C1 segment of cervical spinal cord (tissue), 14 donors: ENCODE data around the gene ACBD4.

Source experiments
- DNase-seq, 14 donors: peaks; one replicate each; lab custom pipeline; 2025; lab: John Stamatoyannopoulos, UW

ACBD4 gene

DNA sequence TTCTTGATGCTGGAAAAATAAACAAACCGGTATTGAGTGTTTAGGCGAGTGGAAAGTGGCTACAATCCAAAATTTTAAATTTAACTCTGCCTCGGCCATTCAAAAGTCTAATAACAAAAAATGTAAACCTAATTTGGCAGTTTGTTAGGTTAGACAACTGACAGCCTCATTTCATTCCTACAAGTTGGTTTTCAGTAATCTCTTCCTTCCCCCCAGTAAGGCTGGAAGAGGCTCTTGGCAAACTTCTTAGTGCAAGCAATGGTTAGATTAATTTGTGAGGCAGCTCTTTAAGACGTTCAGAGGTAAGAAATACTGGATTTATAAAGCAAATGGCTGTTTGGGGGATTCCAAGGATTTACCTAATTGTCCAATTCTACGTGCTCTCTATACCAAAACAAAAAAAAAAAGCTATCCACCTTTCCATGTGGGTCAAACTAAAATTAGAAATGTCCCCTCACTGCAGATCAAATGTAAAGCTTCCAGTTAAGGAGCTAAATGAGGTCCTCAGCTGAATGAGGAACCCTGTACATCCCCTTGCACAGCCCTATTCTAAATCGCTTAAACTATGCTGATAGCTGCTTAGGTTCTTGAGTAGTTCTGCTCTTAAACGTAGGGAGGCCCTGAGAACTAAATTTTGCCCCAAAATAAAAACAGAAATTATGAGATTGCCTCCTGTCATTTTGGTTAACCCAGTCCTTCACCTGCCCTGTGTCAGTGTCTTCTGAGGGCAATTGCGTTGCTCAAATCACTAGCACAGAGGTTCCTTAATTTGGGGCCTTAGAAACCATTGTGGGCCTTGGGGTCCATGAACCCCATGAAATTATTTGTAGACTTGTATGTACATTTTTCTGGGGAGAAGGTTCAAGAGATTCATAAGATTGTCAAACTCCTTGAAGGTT lies 15.7 kb downstream of the ACBD4 start:
- peak in 1 of 14 donors; percentile 30 for DNase-seq

DNA sequence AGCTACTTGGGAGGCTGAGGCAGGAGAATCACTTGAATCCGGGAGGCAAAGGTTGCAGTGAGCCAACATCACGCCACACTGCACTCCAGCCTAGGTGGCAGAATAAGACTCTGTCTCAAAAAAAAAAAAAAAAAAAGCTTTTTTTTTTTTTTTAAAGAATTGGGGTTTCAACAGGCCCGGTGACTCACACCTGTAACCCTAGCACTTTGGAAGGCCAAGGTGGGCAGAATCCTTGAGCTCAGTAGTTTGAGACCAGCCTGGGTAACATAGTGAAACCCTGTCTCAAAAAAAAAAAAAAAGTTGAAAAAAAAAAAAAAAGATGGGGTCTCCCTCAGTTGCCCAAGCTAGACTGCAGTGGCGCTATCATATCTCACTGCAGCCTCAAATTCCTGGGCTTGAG lies 19.5 kb downstream of the ACBD4 start:
- DNase-seq, result no peak

DNA sequence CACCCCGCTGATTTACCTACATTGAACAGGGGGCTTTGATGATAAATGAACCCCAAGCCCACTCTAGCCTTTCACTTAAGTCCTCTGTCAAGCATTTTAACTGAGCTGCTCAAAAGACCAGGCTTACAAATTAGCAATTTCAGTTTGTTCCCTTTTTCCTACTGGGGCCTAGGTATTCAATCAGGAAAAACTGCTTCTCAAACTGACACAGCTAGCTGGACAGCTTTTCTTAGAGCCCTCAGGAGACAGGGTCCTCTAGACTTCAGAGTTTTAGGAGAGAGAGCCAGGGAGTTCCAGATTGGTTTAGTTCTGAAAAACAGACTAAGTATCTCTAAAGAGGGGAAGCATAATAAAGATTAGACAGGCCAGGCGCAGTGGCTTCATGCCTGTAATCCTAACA lies 20.0 kb downstream of the ACBD4 start:
- no peak for DNase-seq

DNA sequence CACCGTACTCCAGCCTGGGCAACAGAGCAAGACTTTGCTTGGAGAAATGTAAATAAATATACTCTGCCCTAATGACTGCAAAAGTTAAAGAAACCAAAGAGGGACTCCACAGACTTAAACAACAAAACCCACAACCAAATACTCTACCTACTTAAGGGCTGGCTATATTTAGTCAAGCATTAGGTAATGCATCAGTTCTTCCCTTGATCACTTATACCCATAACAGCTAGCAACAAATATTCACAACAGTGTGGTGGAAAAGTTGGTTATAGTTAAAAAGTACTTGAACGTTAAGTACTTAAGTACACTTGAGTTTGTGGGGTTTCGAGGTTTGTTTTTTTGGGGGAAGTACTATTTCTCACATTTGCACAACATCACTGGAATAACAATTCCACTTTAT lies 20.8 kb downstream of the ACBD4 start:
- no peak for DNase-seq

GRCh38 chr17:45160447-45161287 lies 25.2 kb downstream of the ACBD4 start:
- DNase-seq, result peak in 11 of 14 donors; percentile 68 to 90 (median 84)

DNA sequence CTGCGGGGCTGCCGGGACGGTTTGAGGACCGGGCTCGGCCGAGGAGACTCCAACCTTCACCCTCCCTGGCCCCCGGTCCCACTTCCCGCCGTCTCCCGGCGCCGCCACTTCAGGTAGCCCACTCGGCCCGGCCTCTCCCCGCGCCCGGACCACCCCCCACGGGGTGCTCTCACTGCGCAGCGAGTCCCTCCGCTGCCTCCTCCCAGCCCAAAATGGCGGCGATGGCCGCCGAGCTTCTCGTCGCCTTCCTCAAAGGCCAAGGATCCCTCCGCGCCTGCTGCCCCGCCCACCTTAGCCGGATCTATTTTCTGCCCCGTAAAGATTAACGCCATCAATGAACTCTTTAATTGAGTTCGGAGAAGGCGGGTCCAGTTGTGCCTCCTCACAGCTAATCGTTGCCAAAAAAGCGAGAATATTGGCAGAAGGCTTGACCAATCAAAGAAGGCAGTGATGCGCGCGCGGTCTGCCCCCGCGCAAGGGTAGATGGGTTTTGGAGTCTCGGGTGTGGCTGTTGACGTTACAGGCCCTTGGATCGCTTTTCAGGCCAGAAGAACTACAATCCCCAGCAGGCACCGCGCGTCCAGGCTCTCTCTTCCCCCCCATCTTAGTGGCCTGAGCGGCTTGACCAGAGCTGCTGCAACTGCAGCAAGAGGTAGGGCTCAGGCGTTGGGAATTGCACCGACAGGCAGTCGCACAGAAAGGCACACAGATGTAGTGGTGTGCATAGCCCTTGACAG lies 26.0 kb downstream of the ACBD4 start, which contains the start of gene HEXIM2:
Gene HEXIM2 (plus strand): TSS at position 588 of the 737 bp plus-strand sequence. CDS start 919 bp downstream, outside the sequence.
- DNase-seq, result peak; percentile 95 to 100 (median 100)

GRCh38 chr17:45162025-45162687 lies 26.7 kb downstream of the ACBD4 start:
- peak in 2 of 14 donors; percentile 30 to 50 for DNase-seq

DNA sequence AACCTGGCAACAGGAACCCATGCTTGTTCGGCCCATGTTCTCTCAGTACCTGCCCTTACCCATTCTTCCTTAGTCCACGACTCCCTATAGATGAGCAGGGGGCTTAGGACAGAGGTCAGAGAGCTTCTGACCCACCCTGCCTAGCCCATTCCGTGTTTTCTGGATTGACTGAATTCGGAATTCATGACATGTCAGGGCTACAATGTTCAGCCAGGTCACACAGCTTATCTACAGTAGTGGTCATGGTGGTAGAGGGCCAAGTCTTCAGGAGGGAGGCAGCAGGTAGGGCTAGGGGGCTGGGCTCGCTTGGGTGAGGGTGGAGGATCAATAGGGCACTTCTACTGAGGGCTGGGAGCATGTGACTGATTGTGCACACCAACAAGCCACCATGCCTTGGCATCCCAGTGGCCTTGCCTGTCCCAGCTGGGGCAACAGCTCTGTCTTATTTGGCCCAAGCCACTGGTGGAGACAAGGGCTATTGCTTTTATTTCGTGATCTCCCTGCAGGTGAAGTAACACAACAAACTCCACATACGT lies 29.3 kb downstream of the ACBD4 start:
- DNase-seq, result no peak

- no peak for DNase-seq
Observed at GRCh38 chr17:45168991-45169752, 33.7 kb downstream of the ACBD4 start.

- DNase-seq, result no peak
Observed at GRCh38 chr17:45170280-45170930, 34.9 kb downstream of the ACBD4 start.

GRCh38 chr17:45170931-45171337 lies 35.4 kb downstream of the ACBD4 start:
- DNase-seq, result peak in 10 of 14 donors; percentile 8 to 69 (median 30)

GRCh38 chr17:45171338-45172231 lies 36.1 kb downstream of the ACBD4 start:
- peak in 6 of 14 donors; percentile 4 to 42 (median 29) for DNase-seq

DNA sequence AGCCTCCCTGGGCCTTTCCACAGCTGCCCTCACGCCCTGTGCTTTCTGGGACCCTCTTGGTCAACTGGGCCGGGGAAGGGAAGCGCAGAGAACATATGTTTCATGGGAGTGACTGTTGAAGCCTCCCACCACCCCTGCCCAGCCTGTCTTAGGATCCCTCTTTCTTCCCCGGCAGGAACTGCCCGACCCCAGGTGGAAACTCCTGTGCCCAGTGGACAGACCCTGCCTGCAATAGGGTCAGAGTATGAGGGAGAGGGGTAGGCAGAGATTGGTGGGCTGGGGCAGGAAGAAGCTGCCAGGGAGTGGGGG lies 36.7 kb downstream of the ACBD4 start:
- DNase-seq, result no peak

- peak in 13 of 14 donors; percentile 41 to 91 (median 84) for DNase-seq
Observed at GRCh38 chr17:45172541-45173286, 37.2 kb downstream of the ACBD4 start.

DNA sequence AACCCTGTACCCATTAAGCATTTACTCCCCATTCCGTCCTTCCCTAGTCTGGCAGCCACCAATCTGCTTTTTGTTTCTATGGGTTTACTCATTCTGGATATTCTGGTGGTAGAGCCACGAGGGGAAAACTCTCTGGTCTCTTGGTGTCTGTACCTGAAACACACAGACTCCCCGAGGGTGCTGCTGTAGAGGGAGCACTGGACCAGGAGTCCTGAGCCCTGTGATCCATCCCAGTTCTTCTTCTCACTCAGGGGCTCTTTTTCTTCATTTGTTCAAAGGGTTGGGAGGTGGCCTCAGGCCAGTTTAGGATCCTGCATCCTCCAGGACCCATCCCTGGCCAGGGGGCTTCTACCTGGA lies 40.2 kb downstream of the ACBD4 start:
- no peak for DNase-seq

GRCh38 chr17:45177563-45177962 lies 42.1 kb downstream of the ACBD4 start:
- no peak for DNase-seq

- no peak for DNase-seq
Observed at GRCh38 chr17:45184144-45184543, 48.7 kb downstream of the ACBD4 start.

GRCh38 chr17:45186801-45187354 lies 51.4 kb downstream of the ACBD4 start:
- DNase-seq, result no peak
